ENCODE results near the gene UCHL3. TPM values are rescaled to one million over a fixed set of nuclear protein-coding genes. Genes with fewer than 3 reads are reported as not detected.
A peak's percentile ranks its signal among the peaks of the same experiment; 100 is the strongest.

UCHL3 gene
- total and polyA plus RNA-seq, 3 donors from 2014 or later, result 31.1 to 100 (median 49.1) TPM

DNA sequence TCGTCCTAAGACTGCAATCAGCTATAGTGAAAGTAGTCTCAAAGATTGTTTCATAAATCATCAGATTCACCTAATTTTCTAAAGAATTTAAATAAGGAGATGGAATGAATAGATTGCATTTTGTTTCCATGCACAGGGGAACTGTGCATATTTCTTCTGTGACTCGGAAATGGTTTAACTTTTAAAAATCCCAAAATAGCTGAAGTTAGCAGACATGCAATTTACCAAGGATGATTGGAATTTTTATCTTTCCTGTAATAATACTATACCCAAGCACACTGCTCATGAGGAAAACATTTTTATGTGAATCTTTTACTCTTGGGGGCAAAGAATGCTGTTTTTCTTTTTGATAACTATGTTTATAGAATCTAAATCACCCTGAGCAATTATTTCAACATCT, 71.6 kb downstream of the UCHL3 start:
- Histone ChIP-seq H3K27ac (no peak overlapping the region), H3K27me3 (no peaks in the 10 kb centered on the region), H3K4me3 (no peak overlapping the region), H3K9me3 (no peaks in the 10 kb centered on the region), H3K4me1 (peaks cover 3% of the 10 kb centered on the region), H3K36me3 (ENCODE audit: low read depth, missing control alignments) (no peaks in the 10 kb centered on the region)
- intact Hi-C loops (cut with DNase I; ENCODE audit: low total_unique reads), result no loop called here
- WGBS, 2 donors, result 41 to 62% methylated on average over 2 of the region's 2 CpGs
- no peak for DNase-seq
- TF ChIP-seq POLR2A (IDR thresholded peaks at IDR 0.05) (no peak), CTCF (IDR thresholded peaks at IDR 0.05) (no peak)

GRCh38 chr13:75628801-75629200, 79.2 kb downstream of the UCHL3 start:
- no peak for DNase-seq
- H3K36me3 ChIP-seq (ENCODE audit: low read depth, missing control alignments), result no peaks in the 10 kb centered on the region
- H3K4me1 ChIP-seq, result no peaks in the 10 kb centered on the region
- no peak overlapping the region for H3K4me3 ChIP-seq
- 87 to 90% methylated on average over 4 of the region's 4 CpGs for WGBS, 2 donors
- TF ChIP-seq POLR2A (IDR thresholded peaks at IDR 0.05) (no peak), CTCF (IDR thresholded peaks at IDR 0.05) (no peak)
- intact Hi-C loops (cut with DNase I; ENCODE audit: low total_unique reads), result no loop called here
- no peaks in the 10 kb centered on the region for H3K9me3 ChIP-seq
- H3K27ac ChIP-seq, result no peak overlapping the region
- no peaks in the 10 kb centered on the region for H3K27me3 ChIP-seq

GRCh38 chr13:75633285-75633684, 83.7 kb downstream of the UCHL3 start:
- no peak for DNase-seq
- peak overlapping the region in 1 of 2 donors; percentile 48 for H3K27ac ChIP-seq
- H3K4me3 ChIP-seq, result no peak overlapping the region
- no peaks in the 10 kb centered on the region for H3K4me1 ChIP-seq
- no peaks in the 10 kb centered on the region for H3K36me3 ChIP-seq (ENCODE audit: low read depth, missing control alignments)
- TF ChIP-seq CTCF (IDR thresholded peaks at IDR 0.05), result no peak
- no peak for TF ChIP-seq POLR2A (IDR thresholded peaks at IDR 0.05)
- no peaks in the 10 kb centered on the region for H3K27me3 ChIP-seq
- 27 to 34% methylated on average over 2 of the region's 2 CpGs for whole genome bisulfite sequencing, 2 donors
- H3K9me3 ChIP-seq, result no peaks in the 10 kb centered on the region
- intact Hi-C loops (cut with DNase I; ENCODE audit: low total_unique reads), result no loop called here

GRCh38 chr13:75635101-75635827, 85.7 kb downstream of the UCHL3 start:
- WGBS, 2 donors, result 13 to 21% methylated on average over 17 to 49 of the region's 49 CpGs
- H3K27me3 ChIP-seq, result no peaks in the 10 kb centered on the region
- H3K9me3 ChIP-seq, result no peaks in the 10 kb centered on the region
- H3K4me1 ChIP-seq, result no peaks in the 10 kb centered on the region
- peak overlapping the region in 1 of 2 donors; percentile 82 for H3K27ac ChIP-seq
- intact Hi-C loops (cut with DNase I; ENCODE audit: low total_unique reads), result no loop called here
- peak overlapping the region; percentile 75 to 76 for H3K4me3 ChIP-seq
- TF ChIP-seq POLR2A (IDR thresholded peaks at IDR 0.05) (no peak), CTCF (IDR thresholded peaks at IDR 0.05) (no peak)
- DNase-seq, result no peak
- no peaks in the 10 kb centered on the region for H3K36me3 ChIP-seq (ENCODE audit: low read depth, missing control alignments)

Measured in testis (tissue), 3 donors.